ENCODE data around the gene RAD18.
A peak's percentile ranks its signal among the peaks of the same experiment; 100 is the strongest.

RAD18 gene

DNA sequence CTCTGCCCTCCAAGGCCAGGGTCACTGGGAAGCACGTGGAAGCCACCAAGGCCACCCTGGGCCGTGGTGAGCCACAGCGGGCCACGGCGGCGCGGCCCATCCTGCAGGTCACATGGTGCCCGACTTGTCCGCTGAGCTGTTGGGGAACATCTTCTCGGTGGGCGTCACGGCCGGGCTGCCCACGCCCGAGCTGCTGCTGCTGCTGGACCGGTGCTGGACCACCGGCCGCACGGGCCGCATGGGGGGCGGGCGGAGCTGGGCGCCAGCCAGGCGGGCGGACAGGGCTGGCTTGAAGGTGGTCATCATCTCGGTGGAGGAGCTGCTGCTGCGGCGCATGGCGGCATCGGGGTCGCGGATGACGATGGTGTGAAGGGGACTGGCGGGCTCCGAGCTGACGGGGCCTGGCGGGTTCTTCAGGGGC lies 22.1 kb upstream of the RAD18 start:
- no peak for FAIRE-seq

DNA sequence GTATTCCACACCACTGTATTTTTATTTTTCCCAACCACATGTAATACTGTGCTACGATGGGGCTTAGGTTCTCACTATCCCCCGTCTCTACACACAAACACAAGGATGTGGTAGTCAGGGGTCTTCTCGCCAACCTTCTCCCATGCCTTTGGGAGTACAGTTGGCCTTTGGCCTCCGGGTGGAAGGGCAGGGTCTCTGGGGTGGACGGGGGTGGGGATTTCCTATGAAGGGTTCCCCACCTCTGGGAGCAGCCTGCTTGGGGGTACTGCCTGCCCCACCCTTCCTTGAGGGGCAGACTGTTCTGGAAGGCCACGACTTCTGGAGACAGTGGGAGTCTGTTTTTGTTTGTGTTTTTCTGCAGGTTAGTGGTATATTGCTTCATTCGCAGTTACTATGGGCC lies 21.3 kb upstream of the RAD18 start:
- FAIRE-seq, result no peak

DNA sequence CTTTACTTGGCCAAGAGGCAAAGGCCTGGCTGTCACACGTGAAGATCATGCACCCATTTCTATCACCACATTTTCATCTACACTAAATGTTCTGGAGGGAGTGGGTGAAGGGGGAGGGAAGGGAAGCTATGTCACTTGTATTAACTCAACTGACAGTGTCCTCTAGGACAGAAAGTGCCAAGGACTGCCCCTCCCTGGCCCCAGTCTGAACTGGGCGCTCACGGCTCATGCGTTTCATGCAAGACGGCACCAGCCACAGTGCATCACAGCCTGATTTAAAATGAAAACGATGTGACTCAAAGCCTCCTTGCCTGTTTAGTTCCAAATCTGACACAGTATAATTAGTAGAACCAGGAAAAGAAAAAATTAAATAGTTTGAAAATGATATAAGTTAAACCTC lies 20.8 kb upstream of the RAD18 start:
- no peak for FAIRE-seq

DNA sequence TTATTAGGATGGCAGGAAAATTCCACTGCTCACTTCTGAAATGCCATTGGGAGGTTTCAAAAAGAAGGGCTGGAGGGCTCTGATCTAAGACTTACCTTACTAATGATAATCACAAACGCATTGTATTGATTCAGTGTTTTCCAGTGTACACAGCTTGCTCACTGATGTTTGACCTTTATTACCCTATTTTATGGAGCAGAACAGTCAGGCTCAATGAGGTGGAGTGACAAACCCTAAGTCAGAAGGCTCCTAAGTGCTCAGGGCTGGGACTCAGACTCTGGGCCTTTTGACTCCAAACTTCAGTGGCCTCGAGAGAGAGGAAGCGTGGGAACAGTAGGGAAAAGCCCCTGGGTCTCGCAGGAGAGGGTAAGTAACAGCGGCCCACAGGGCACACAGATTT lies 20.3 kb upstream of the RAD18 start:
- FAIRE-seq, result no peak

DNA sequence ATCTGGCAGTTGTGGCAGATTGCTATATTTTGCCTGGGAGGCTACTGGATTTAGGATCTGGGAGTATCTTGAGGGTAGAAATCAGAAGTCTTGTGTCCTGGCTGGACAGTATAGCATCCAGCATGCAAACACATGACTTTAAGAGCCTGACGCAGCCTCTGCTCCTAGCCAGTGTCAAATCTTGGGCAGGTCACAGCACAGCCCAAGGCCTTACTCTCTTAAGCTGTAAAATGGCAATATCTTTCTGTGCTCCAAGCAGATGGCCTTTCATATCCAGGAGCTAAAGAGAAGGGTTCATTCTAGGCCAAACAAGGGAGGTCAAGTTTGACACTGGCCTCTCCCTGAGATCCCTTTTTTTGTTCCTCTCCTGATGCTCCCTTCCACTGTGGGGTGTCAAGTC lies 19.8 kb upstream of the RAD18 start:
- FAIRE-seq, result no peak

DNA sequence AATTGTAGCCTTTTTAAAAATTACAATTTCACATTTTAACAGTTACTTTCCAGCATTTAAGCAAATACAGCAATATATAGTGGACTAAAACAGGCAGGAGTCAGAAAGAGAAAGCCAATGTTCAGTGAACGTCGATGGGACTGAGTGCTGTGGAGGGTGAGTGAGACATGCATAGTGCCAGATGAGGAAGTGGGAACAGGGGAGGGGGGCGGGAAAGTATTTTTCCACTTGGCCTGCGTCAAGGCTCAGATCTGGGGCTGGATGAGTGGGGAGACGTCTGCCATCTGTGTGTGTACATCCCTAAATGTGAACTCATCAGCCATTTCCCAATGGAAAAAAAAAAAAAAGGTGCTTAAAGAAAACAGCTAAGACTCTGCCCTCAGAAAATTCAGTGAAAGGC lies 19.2 kb upstream of the RAD18 start:
- no peak for FAIRE-seq

DNA sequence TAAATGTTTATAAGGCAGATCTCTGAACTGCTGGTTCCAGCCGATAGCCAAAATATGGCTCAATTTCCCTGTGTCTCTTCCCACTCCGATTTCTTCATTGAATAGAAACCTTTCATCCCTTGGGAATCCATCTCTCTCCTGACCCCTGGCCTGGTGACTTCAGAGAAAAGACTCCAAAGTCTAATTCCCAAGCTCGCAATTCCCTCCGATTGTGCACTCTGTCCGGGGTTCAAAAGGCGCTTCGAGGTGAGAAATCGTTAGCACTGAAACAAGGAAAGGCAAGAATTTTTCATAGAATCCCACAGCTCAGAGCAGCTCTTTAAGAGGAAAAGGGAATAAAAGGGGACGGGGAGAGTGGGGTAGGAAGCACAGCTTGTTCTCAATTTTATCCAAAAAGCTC lies 18.4 kb upstream of the RAD18 start:
- no peak for FAIRE-seq

DNA sequence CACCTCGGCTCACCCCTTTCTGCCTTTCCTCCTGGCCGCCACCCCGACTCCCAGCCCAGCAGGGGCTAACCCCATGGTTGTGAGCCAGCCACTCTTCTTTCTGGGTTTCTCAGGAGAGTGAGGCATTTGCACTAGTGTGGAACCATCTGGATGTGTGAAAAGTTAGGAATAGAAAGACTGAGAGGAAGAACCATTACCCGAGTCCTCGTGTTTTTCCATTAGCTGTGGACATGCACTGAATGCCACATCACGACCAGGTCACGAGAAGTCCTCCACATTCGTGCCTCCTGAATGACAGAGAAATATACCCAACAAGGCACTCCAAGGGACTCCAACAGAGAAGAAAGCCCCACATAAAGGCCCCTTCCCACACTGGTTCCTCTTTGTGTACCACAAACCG lies 18.0 kb upstream of the RAD18 start:
- FAIRE-seq, result no peak

GRCh38 chr3:8980756-8981257 lies 17.5 kb upstream of the RAD18 start:
- no peak for FAIRE-seq

- FAIRE-seq, result no peak
Measured at GRCh38 chr3:8979262-8979661, 16.0 kb upstream of the RAD18 start.

GRCh38 chr3:8978551-8978950 lies 15.3 kb upstream of the RAD18 start:
- no peak for FAIRE-seq

DNA sequence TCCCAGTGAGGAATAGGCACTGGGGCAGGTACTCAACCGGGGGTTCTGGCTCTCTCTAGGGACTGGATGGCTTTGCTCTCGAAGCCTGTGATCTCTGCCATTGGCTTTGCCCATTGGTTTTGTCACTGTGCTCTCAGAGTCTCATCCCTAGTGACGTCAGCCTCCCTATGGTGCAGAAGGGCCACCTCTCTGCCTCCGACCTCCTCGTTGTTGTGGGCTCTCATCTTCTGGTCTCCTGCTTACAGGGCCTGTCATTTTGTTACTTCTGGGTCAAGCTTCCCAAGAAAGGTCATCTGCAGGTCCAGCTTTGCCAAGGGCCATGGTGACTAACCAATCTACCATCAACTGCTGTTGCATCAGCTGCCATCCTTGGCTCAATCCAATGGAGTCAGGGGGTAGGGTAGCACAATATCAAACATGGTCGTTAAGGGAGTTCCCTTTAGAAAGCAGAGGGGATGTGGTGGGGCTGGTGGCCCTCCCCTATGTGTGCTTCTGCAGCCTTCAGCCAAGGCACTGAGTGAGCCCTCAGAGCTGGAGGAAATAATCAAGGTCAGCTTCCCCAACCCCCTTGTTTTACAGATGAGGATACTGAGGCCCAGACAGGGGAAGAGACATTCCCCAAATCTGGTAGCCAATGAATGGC lies 13.4 kb upstream of the RAD18 start:
- no peak for FAIRE-seq

- FAIRE-seq, result no peak
Measured at GRCh38 chr3:8975081-8976020, 12.1 kb upstream of the RAD18 start.

DNA sequence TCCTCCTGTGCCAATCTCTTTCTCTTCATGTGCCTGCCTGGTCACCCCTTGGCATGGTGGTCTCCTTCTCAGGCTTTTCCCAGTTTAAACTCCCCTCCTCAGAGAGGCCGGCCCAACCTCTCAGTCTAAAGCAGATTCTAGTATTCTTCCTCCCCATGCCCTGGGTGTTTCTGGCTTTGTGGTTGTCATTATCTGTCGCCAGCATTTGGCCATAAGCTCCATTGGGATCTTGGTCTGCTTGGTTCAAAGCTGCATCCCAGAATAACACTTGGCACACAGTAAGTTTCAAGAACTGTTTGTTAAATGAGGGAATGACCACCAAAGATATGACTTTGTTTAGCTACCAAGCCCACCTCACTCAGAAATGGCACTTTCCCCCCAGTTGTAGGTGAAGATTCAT lies 11.2 kb upstream of the RAD18 start:
- FAIRE-seq, result no peak

GRCh38 chr3:8972639-8973038 lies 9.4 kb upstream of the RAD18 start:
- FAIRE-seq, result no peak

DNA sequence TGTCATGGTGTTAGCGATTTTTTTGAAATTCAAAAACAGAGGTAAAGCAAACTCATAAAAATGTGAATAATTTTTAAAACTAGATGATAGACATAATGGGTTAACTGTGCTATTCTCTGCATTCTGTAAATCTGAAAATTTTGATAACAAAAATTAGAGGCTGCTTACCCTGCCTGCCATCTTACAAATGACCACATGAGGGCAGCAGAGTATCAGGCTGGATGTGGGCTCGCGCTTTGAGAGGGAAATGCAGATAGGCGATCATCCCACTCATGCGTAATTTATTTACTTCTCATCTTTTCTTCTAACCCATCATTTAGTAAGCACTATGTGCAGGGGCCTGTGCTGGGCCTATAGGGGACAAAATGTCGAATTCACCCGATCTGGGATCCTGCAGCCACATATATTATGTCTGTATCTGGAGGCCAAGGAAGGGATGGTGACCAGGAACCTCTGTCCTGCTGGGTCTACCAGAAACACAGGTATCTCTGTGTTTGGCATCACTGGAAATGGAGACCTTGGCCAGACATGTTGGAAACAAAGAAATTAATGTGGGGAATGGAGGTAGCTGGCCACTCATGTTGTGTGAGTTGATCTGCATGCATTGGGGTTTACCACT lies 7.8 kb upstream of the RAD18 start:
- peak; percentile 51 for FAIRE-seq

- FAIRE-seq, result no peak
Measured at GRCh38 chr3:8969241-8969640, 6.0 kb upstream of the RAD18 start.

DNA sequence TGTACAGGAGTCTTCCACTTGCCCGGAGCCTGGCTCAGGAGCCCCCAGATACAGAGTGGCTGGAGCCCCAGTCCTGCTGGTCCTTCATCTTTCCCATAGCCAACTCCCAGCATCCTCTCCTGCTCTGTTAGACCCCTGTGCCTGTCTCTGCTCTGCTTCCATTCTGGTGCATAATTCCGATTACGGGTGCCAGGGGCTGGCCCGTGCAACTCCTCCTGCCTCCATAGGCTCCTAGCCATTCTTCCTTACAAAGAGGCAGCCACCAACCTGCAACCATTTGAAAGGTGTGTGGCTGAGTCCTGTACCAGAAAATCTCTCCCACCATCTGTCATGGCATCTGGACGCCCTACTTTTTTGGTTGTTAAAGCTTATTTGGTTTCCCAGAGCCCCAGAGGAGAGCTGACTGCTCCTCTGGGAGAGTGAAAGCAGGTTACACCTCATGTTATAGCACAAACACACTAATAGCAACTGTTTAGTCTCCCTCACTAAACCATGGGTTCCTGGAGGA lies 5.2 kb upstream of the RAD18 start:
- FAIRE-seq, result no peak

GRCh38 chr3:8967553-8967952 lies 4.3 kb upstream of the RAD18 start:
- FAIRE-seq, result no peak

- no peak for FAIRE-seq
Measured at GRCh38 chr3:8966820-8967348, 3.6 kb upstream of the RAD18 start.

GRCh38 chr3:8966150-8966819 lies 3.0 kb upstream of the RAD18 start:
- no peak for FAIRE-seq
